ENCODE data around the gene SEC22B. TPM values are rescaled to one million over a fixed set of nuclear protein-coding genes. Genes with fewer than 3 reads are reported as not detected.
"Not testable (repeated sequence)": the region's sequence is repeated elsewhere in the genome, so short reads cannot be mapped to it uniquely, and the experiment has no call there.

Gene SEC22B
- total and polyA plus RNA-seq, 2 of the 13 experiments (the other 11 are each of a cell fraction or from before 2014, with no cell fraction given) = 14.2 to 29.1 TPM

DNA sequence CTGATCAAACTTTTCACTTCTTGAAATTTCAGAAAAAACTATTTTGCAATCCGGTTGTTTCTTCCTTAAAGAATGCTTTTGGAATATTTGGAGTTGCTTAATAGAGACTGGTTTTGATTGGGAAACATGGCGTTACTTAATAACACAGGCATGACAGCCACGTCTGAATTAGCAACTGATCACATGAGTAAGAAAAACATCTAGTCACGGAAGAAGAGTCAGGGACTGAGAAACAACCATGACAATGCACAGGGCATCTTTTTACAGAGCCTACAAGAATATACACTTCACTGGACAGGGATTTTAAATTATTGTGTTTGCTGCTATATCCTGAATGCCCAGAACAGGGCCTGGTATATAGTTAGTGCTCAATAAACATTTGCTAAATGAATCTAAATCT, 18.2 kb downstream of the SEC22B start:
- H4K20me1 ChIP-seq (ENCODE audit: insufficient read depth, low read length); in situ Hi-C loops (cut with HindIII; ENCODE audit: extremely low pct_ligation_motif_present, low pct_unique_long_range_greater_than_20kb); H3K4me1 ChIP-seq (ENCODE audit: insufficient read depth, low read length); H3K27me3 ChIP-seq (ENCODE audit: control insufficient read depth in 1 of 2, insufficient read depth in 2 of 2, low read length in 2 of 2); intact Hi-C loops (cut with micrococcal nuclease; ENCODE audit: unreplicated experiment); POLR2A ChIA-PET; CTCF ChIA-PET (ENCODE audit: low intra/inter-chr PET ratio, low total read pairs); H3K79me2 ChIP-seq (ENCODE audit: insufficient read depth, low read length); H3K36me3 ChIP-seq (replicated peaks in 1 of 2; ENCODE audit: control insufficient read depth in 1 of 2, insufficient read depth in 2 of 2, low read length in 2 of 2); H3K9ac ChIP-seq (ENCODE audit: insufficient read depth, low read depth, low read length); DNase-seq (ENCODE audit: low spot score); BruUV-seq (replicated peaks); H3K27ac ChIP-seq (ENCODE audit: extremely low read length, insufficient read depth, low read length); H3K4me2 ChIP-seq (ENCODE audit: low read depth, low read length); H3K9me3 ChIP-seq (ENCODE audit: low read length); H2AFZ ChIP-seq (ENCODE audit: low read length); ATAC-seq; H3K4me3 ChIP-seq (replicated peaks in 1 of 3; ENCODE audit: insufficient read depth in 1 of 3, low read depth in 2 of 3, low read length in 3 of 3); FAIRE-seq: not testable (repeated sequence)
- 83% methylated on average over 1 of the region's 4 CpGs for WGBS (ENCODE audit: low lambda C conversion rate)

GRCh38 chr1:120150138-120150822, 26.0 kb downstream of the SEC22B start:
- POLR2A ChIA-PET; H3K36me3 ChIP-seq (replicated peaks in 1 of 2; ENCODE audit: control insufficient read depth in 1 of 2, insufficient read depth in 2 of 2, low read length in 2 of 2); FAIRE-seq; H3K4me2 ChIP-seq (ENCODE audit: low read depth, low read length); H3K9me3 ChIP-seq (ENCODE audit: low read length); H3K27me3 ChIP-seq (ENCODE audit: control insufficient read depth in 1 of 2, insufficient read depth in 2 of 2, low read length in 2 of 2); H3K9ac ChIP-seq (ENCODE audit: insufficient read depth, low read depth, low read length); H3K4me1 ChIP-seq (ENCODE audit: insufficient read depth, low read length); H2AFZ ChIP-seq (ENCODE audit: low read length); H3K27ac ChIP-seq (ENCODE audit: extremely low read length, insufficient read depth, low read length); DNase-seq (ENCODE audit: low spot score); BruUV-seq (replicated peaks); H3K79me2 ChIP-seq (ENCODE audit: insufficient read depth, low read length); in situ Hi-C loops (cut with HindIII; ENCODE audit: extremely low pct_ligation_motif_present, low pct_unique_long_range_greater_than_20kb); H3K4me3 ChIP-seq (replicated peaks in 1 of 3; ENCODE audit: insufficient read depth in 1 of 3, low read depth in 2 of 3, low read length in 3 of 3); CTCF ChIA-PET (ENCODE audit: low intra/inter-chr PET ratio, low total read pairs); intact Hi-C loops (cut with micrococcal nuclease; ENCODE audit: unreplicated experiment); H4K20me1 ChIP-seq (ENCODE audit: insufficient read depth, low read length): not testable (repeated sequence)
- 100% methylated on average over 1 of the region's 3 CpGs for WGBS (ENCODE audit: low lambda C conversion rate)
- ATAC-seq = peak; percentile 61
- peak; percentile 48; the same call in 1 of the 2 replicates for TF ChIP-seq POLR2G (IDR thresholded peaks at IDR 0.05; ENCODE audit: low read depth, low read length)

DNA sequence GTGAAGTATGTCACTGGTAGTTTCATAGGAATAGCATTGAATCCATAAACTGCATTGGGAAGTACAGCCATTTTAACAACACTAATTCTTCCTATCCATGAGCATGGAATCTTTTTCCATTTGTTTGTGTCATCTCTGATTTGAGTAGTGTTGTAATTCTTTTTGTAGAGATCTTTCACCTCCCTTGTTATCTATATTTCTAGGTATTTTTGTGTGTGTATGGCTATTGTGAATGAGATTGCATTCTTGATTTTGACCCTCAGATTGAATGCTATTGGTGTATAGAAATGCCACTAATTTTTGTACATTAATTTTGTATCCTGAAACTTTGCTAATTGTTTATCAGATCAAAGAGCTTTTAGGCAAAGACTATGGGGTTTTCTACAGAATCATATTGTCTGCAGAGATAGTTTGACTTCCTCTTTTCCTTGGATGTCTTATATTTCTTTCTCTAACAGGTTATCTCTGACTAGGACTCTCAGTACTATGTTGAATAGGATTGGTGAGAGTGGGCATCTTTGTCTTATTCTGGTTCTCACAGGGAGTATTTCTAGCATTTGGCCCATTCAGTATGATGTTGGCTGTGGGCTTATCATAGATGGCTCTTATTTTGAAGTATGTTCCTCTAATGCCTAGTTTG, 26.8 kb downstream of the SEC22B start:
- H3K27me3 ChIP-seq (ENCODE audit: control insufficient read depth in 1 of 2, insufficient read depth in 2 of 2, low read length in 2 of 2); H3K4me3 ChIP-seq (replicated peaks in 1 of 3; ENCODE audit: insufficient read depth in 1 of 3, low read depth in 2 of 3, low read length in 3 of 3); H3K79me2 ChIP-seq (ENCODE audit: insufficient read depth, low read length); CTCF ChIA-PET (ENCODE audit: low intra/inter-chr PET ratio, low total read pairs); FAIRE-seq; DNase-seq (ENCODE audit: low spot score); BruUV-seq (replicated peaks); H3K27ac ChIP-seq (ENCODE audit: extremely low read length, insufficient read depth, low read length); H3K9ac ChIP-seq (ENCODE audit: insufficient read depth, low read depth, low read length); H3K9me3 ChIP-seq (ENCODE audit: low read length); H3K4me1 ChIP-seq (ENCODE audit: insufficient read depth, low read length); ATAC-seq; H3K36me3 ChIP-seq (replicated peaks in 1 of 2; ENCODE audit: control insufficient read depth in 1 of 2, insufficient read depth in 2 of 2, low read length in 2 of 2); H4K20me1 ChIP-seq (ENCODE audit: insufficient read depth, low read length); in situ Hi-C loops (cut with HindIII; ENCODE audit: extremely low pct_ligation_motif_present, low pct_unique_long_range_greater_than_20kb); H2AFZ ChIP-seq (ENCODE audit: low read length); H3K4me2 ChIP-seq (ENCODE audit: low read depth, low read length); POLR2A ChIA-PET: not testable (repeated sequence)
- intact Hi-C loops (cut with micrococcal nuclease; ENCODE audit: unreplicated experiment) = loop anchor here (10.0 kb wide), 1 partner anchor 275 kb away; no protein-coding TSS in a partner anchor
